GM13977 (cell line): ENCODE measurements around the gene CD300A.

Experiments
- DNase-seq: peaks from one replicate; pipeline ENCODE4 v3.0.0; 2012; ENCODE audit warnings: low spot score
- in situ Hi-C: fragments of 300-500 bp; cut with MboI; formaldehyde crosslinking; loops from one replicate; pipeline ENCODE4 v1.12.0; 2022; ENCODE audit warnings: low sequenced_read_pairs, low pct_unique_long_range_greater_than_20kb, mixed read lengths, inconsistent platforms; ENCODE audit not compliant: unreplicated experiment
- TF ChIP-seq, protein P1 (sequence below): IDR thresholded peaks from 2 replicates; pipeline ENCODE4 v1.5.1; 2012; ENCODE audit warnings: mild to moderate bottlenecking, control low read depth; ENCODE audit not compliant: insufficient read depth; ENCODE audit errors: extremely low read depth, missing control alignments

The CD300A gene

DNA sequence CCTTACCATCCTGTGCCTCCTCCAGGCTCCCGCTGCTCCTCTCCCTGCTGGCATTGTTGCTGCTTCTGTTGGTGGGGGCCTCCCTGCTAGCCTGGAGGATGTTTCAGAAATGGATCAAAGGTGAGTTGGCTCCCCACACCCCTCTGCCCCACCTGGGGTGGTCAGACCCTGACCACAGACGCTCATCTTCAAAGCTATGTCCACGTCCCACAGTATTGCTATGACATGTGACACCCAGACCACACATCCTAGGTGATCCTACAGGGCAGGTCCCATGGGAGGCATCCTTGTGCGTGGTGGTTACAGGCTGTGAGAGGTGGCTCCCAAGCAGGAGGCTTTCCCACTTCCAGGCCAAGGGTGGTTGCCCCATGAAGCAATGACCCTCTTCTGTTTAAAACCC is 11.0 kb downstream of the CD300A start:
- in situ Hi-C loops = no loop called here
- DNase-seq = no peak
- TF ChIP-seq, protein P1, sequence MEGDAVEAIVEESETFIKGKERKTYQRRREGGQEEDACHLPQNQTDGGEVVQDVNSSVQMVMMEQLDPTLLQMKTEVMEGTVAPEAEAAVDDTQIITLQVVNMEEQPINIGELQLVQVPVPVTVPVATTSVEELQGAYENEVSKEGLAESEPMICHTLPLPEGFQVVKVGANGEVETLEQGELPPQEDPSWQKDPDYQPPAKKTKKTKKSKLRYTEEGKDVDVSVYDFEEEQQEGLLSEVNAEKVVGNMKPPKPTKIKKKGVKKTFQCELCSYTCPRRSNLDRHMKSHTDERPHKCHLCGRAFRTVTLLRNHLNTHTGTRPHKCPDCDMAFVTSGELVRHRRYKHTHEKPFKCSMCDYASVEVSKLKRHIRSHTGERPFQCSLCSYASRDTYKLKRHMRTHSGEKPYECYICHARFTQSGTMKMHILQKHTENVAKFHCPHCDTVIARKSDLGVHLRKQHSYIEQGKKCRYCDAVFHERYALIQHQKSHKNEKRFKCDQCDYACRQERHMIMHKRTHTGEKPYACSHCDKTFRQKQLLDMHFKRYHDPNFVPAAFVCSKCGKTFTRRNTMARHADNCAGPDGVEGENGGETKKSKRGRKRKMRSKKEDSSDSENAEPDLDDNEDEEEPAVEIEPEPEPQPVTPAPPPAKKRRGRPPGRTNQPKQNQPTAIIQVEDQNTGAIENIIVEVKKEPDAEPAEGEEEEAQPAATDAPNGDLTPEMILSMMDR = no peak

DNA sequence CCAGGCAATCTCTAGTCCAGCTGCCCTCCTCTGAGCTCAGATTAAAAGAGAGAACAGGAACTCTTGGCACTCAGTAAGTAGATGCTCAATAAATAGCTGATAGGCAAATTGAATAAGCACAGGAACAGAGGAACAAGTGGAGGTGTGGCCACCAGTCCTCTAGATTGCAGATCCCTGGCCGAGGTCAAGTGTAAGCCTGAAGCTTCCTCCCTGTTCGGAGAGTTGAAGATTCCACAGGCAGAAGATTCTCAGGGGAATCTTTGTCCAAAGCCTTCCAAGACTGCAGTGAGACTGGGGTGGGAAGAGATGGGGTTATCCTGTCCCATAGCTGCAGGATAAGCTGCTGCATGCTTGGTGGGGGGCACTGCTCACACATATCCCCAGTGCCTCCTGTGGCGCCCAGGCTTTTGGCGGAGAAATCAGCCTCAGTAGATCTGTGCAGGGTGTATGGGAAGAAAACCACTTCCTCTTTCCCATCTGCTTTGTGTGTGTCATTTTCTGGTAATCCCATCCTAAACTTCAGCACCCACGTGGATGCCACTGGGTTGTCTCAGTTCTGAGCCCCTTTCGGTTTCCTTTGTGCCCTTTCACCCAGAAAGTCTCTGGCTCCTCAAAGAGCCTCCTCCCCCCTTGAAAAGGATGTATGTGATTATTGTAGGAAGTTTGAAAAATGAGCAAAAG is 12.1 kb downstream of the CD300A start:
- TF ChIP-seq, protein P1 = no peak
- DNase-seq = no peak
- in situ Hi-C loops = no loop called here

DNA sequence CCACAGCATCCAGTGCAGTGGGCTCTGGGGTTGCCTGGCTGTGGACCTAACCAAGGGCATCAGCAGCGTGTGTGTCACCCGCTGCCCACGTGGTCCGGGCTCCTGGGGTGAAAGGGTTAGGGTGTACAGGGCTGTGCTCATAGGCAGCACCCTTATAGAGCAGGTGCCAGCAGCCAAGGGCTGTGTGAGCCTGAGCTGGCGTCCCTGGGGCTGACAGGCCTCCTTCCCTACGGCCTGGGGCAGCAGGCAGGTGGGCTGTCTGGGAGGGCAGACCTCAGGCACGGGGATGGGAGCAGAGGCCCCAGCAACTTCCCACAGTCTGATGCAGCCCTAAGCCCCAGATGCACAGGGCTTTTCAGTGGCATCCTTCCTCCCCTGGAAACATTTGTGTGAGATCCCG is 13.9 kb downstream of the CD300A start:
- in situ Hi-C loops = no loop called here
- TF ChIP-seq, protein P1 = no peak
- DNase-seq = no peak

DNA sequence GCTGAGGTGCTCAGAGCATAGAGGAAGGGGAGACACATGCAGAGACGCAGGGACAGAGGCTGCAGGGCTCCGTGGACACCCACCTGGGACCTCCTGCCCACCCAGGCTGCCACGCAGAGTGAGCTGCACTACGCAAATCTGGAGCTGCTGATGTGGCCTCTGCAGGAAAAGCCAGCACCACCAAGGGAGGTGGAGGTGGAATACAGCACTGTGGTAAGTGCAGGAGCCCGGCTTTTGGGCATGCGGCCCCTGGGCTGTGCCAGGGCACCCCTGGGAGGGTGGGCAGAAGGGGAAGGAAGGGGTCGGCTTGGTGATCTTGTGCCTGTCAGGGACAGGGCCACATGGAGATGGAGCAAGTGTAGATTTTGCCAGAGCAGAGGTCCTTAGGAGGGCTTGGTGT is 15.2 kb downstream of the CD300A start:
- no peak for DNase-seq
- in situ Hi-C loops = no loop called here
- TF ChIP-seq, protein P1 = no peak

DNA sequence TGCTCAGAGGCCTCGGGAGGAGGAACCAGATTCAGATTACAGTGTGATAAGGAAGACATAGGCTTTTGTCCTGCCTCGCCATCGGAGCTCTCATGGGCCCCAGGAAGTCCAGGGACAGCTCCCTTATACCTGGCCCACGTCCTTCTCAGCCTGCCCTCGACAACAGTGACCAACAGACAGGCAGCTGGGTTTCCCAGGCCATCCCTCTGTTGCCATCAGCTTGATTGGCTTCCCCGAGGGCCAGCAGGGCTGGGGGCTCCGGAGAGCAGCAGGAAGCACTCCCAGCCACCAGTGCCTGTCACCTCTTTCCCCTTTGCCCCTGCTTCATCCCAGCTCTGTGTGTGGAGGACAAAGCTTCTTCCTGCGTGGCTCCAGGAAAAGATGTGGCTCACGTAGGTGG is 17.6 kb downstream of the CD300A start:
- peak; percentile 4 for DNase-seq
- in situ Hi-C loops = no loop called here
- TF ChIP-seq, protein P1 = no peak

DNA sequence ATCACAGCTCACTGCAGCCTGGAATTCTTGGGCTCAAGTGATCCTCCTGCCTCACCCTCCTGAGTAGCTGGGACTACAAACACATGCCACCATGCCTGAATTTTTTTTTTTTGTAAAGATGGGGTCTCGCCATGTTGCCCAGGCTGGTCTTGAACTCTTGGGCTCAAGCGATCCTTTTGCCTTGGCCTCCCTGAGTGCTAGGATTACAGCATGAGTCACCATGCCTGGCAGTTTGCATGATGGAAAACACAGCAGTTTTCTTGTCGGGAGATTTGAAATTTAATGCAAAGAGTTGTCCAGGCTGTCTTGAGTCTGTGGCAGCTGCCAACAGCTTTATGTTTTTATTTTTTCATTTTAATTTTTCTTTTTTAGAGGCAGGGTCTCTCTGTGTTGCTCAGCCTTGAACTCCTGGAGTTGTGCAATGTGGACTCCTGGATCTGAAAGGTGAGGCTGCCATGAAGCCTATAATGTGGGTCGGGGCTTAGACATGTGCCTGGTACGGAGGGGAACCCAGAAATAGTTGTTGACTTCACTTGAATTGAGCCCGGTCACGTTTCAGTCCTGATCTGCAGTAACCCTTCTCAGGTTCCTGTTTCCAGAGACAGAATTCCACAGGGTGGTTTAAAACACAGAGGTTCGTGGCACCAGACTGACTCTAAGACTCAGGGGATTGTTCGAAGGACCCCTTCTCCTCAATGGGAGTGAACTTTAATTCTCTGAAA is 18.7 kb downstream of the CD300A start:
- TF ChIP-seq, protein P1 = no peak
- in situ Hi-C loops = no loop called here
- peak; percentile 2 for DNase-seq
